ENCODE measurements around the gene VTCN1.
A peak's percentile ranks its signal among the peaks of the same experiment; 100 is the strongest.

The VTCN1 gene

DNA sequence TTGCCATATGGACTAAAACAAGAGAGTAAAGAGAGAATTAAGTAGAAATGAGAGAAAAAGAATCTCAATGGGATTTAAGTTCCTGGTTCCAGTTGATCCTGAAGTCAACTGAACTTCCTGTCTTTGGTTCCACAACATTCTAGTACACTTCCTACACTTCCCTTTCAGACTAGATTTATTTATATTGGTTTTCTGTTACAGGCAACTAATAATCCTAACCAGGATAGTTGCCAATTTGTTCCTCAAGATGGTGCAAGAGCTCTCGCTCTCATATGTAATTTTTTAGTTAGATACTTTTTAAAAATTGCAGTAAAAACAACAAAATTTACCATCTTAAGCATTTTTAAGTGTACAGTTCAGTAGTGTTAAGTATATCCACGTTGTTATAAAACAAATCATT lies 60.4 kb downstream of the VTCN1 start:
- DNase-seq (ENCODE audit: low read depth): peak; percentile 16
- TF ChIP-seq, protein P1, sequence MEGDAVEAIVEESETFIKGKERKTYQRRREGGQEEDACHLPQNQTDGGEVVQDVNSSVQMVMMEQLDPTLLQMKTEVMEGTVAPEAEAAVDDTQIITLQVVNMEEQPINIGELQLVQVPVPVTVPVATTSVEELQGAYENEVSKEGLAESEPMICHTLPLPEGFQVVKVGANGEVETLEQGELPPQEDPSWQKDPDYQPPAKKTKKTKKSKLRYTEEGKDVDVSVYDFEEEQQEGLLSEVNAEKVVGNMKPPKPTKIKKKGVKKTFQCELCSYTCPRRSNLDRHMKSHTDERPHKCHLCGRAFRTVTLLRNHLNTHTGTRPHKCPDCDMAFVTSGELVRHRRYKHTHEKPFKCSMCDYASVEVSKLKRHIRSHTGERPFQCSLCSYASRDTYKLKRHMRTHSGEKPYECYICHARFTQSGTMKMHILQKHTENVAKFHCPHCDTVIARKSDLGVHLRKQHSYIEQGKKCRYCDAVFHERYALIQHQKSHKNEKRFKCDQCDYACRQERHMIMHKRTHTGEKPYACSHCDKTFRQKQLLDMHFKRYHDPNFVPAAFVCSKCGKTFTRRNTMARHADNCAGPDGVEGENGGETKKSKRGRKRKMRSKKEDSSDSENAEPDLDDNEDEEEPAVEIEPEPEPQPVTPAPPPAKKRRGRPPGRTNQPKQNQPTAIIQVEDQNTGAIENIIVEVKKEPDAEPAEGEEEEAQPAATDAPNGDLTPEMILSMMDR (conservative IDR thresholded peaks at IDR 0.05; ENCODE audit: low read length): no peak

GRCh38 chr1:117147856-117148588 lies 62.7 kb downstream of the VTCN1 start:
- TF ChIP-seq, protein P1 (conservative IDR thresholded peaks at IDR 0.05; ENCODE audit: low read length): no peak
- DNase-seq (ENCODE audit: low read depth): no peak
- H3K4me3 ChIP-seq (ENCODE audit: low read length): no peak overlapping the region

More for the DNA sequence above, 60.4 kb downstream of the VTCN1 start:
- no peak overlapping the region for H3K4me3 ChIP-seq (ENCODE audit: low read length)

- no peak overlapping the region for H3K4me3 ChIP-seq (ENCODE audit: low read length)
- DNase-seq (ENCODE audit: low read depth): no peak
- TF ChIP-seq, protein P1 (conservative IDR thresholded peaks at IDR 0.05; ENCODE audit: low read length): no peak
These were observed 63.3 kb downstream of the VTCN1 start for GRCh38 chr1:117147341-117147831.

GRCh38 chr1:117146575-117147340 lies 64.0 kb downstream of the VTCN1 start:
- peak; percentile 81 for DNase-seq (ENCODE audit: low read depth)
- TF ChIP-seq, protein P1 (conservative IDR thresholded peaks at IDR 0.05; ENCODE audit: low read length): no peak
- H3K4me3 ChIP-seq (ENCODE audit: low read length): no peak overlapping the region

- TF ChIP-seq, protein P1 (conservative IDR thresholded peaks at IDR 0.05; ENCODE audit: low read length): no peak
- no peak for DNase-seq (ENCODE audit: low read depth)
- H3K4me3 ChIP-seq (ENCODE audit: low read length): no peak overlapping the region
These were observed 64.7 kb downstream of the VTCN1 start for GRCh38 chr1:117146072-117146471.

DNA sequence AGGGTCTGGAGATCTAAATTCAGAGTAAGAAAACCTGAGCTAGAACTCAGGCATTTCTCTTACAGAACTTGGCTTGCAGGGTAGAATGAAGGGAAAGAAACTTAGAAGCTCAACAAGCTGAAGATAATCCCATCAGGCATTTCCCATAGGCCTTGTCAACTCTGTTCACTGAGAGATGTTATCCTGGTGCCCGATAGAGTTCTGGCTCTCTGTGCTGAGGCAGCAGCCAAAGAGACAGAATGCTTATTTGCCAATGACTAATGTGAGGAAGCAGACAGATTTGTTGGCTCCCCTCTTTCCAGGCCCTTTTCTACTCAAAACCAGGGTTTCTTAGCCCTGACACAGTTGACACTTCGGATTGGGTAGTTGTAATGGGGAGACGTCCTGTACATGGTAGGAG lies 66.9 kb downstream of the VTCN1 start:
- H3K4me3 ChIP-seq (ENCODE audit: low read length): no peak overlapping the region
- TF ChIP-seq, protein P1 (conservative IDR thresholded peaks at IDR 0.05; ENCODE audit: low read length): no peak
- no peak for DNase-seq (ENCODE audit: low read depth)
